ENCODE measurements around the gene SLC44A4.
"Not testable (repeated sequence)": the region's sequence is repeated elsewhere in the genome, so short reads cannot be mapped to it uniquely, and the experiment has no call there.

SLC44A4 gene

DNA sequence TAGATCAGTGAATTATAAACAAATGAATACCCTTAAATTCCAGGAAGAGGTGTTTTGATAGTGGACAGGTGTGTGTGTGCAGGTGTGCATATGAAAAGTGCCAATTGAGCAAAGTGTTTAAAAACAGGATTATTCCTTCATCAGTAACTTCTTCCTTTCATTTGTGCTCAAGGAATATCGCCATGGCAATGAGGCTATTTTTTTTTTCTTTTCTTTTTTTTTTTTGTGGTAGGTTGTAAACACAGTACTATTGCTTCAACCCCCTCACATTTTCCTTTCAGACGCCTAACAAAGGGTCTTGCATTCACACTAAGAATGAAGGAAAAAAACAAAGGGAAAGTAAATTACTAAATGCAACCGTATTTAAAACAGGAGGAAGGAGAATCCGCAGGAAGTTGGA lies 53.2 kb downstream of the SLC44A4 start:
- no peak for DNase-seq

DNA sequence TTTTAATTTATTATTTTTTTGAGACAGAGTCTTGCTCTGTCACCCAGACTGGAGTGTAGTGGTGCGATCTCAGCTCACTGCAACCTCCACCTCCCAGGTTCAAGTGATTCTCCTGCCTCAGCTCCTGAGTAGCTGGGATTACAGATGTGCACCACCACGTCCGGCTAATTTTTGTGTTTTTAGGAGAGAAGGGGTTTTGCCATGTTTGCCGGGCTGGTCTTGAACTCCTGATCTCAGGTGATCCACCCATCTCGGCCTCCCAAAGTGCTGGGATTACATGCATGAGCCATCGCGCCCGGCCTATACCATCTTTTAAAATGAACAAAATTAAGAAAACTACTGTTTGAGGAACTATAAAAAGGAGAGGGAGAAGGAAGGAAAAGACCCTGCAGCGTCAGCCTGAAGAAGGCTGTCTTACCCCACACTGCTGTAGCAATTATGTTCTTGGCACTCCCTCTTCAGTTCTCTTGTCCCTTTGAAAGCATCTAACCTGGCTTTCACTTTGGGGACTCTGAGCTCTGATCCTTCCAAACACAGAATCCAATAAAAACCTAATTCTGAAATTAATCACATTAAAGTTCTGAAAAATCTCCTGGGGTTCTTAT lies 55.1 kb downstream of the SLC44A4 start:
- peak; percentile 8 for DNase-seq

DNA sequence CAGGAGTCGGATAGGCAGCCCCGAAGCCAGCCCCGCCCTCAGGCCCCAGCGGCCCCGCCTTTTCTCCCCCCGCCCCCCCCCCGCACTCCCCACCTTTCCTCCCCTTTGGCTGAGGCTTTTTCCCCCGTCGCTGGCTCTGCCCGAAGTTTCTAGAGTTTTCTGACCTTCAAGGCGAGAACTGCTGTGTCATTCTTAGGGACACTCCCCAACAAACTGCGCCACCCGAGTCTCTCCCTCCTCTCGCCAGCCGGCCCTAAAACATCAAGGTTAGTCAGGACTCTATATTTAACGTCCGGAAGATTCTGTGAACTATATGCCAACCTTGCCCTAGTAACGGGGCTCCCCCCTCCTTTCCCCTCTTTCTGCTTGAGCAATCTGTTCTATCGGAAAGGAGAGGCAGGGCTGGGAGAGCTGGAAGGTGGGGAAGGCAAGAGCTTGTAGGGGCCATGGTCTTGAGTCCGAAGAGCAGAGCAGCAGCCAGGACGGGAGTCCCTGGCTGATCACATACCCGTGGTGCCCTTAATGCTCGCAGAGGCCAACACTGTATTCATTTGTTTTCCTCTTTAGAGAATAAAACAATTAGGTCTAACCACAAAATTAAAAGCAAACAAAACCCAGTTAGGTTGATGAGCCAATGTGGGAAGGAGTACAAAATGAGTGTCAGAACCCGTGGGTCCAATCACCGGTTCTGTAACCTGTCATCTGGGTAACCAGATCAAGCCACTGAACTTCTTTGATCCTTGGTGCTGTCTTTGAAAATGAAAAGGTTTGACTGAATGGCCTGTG lies 56.6 kb downstream of the SLC44A4 start:
- DNase-seq = peak; percentile 87

DNA sequence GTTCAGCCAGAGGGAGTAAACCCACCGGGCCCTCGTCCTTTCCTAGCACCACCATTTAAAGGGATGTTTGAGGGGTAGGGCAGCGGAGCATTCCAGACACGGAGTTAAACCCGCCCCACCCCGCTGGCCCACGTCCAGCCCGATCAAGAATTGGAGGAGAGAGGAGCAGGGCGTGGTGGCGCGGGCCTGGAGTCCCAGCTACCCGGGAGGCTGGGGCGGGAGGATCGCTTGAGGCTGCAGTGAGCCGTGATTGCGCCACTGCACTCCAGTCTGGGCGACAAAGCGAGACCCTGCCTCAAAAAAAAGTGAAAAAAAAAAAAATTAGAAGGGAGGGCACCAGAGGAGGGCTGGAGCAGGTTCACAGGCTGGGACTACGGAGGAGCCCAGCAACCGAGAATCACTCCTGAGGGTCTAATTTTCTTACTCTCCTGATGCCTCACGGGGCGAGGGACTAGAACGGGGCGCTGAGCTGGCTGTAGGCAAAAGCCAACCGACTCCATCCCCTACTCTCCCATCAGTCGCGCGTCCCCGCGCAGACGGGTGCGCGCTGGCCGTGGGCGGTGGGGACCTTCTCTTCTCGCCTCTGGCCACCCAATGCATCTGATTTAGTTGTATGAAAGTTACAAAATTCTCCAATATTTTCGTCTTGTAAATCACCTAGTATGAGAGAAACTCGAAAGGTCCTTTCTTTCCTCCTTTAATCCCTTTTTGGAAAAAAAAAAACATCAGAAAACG lies 57.3 kb downstream of the SLC44A4 start:
- DNase-seq = peak; percentile 80

DNA sequence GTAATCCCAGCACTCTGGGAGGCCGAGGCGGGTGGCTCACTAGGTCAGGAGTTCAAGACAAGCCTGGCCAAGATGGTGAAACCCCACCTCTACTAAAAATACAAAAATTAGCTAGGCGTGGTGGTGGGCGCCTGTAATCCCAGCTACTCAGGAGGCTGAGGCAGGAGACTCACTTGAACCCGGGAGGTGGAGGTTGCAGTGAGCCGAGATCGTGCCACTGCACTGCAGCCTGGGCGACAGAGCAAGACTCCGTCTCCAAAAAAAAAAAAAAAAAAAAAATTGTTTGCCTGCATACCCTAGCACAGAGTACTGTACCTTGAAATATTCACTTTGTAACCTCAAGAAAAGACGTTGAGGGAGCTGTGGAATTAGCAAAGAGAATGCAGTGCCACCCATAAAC lies 58.4 kb downstream of the SLC44A4 start:
- not testable (repeated sequence) for DNase-seq

DNA sequence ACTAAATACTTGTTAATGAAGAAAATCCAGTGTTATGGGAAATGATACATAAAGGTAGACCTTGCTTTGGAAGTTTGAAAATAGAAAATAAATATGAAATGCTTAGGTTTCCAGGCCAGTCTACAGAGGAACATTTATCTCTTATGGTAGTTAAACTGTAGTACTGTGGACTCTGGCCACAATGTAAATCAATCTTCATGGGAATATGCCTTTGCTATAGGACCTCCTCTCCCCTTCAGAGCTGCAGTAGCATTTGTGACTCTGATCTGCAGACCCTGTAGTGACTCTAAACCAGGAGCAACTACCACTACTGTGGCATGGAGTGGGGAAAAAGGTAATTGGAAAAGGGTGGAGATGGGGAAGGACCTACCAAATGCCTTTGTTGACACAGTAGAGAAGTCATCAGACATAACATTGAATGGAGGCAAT lies 58.9 kb downstream of the SLC44A4 start:
- no peak for DNase-seq

DNA sequence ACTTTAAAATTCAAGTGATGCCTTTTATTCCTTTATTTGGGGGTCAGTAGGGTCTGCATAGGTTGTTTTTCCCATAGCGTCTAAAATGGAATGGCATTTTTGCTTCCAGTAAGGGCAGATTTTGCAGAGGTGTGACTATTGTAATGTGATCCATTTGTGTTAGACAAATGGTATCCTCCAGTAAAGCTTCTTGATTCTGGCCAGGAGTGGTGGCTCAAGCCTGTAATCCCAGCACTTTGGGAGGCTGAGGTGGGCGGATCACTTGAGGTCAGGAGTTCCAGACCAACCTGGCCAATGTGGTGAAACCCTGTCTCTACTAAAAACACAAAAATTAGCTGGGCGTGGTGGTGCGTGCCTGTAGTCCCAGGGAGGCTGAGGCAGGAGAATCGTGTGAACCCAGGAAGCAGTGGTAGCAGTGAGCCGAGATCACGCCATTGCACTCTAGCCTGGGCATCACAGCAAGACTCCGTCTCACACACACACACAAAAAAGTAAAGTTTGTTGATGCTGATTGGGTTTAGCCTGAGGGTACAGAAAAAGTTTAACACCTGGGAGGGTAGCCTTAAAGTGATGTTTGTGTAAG lies 60.8 kb downstream of the SLC44A4 start:
- not testable (repeated sequence) for DNase-seq

DNA sequence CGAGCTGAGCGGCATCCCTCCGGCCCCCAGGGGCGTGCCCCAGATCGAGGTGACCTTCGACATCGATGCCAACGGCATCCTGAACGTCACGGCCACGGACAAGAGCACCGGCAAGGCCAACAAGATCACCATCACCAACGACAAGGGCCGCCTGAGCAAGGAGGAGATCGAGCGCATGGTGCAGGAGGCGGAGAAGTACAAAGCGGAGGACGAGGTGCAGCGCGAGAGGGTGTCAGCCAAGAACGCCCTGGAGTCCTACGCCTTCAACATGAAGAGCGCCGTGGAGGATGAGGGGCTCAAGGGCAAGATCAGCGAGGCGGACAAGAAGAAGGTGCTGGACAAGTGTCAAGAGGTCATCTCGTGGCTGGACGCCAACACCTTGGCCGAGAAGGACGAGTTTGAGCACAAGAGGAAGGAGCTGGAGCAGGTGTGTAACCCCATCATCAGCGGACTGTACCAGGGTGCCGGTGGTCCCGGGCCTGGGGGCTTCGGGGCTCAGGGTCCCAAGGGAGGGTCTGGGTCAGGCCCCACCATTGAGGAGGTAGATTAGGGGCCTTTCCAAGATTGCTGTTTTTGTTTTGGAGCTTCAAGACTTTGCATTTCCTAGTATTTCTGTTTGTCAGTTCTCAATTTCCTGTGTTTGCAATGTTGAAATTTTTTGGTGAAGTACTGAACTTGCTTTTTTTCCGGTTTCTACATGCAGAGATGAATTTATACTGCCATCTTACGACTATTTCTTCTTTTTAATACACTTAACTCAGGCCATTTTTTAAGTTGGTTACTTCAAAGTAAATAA lies 61.5 kb downstream of the SLC44A4 start:
- not testable (repeated sequence) for DNase-seq

DNA sequence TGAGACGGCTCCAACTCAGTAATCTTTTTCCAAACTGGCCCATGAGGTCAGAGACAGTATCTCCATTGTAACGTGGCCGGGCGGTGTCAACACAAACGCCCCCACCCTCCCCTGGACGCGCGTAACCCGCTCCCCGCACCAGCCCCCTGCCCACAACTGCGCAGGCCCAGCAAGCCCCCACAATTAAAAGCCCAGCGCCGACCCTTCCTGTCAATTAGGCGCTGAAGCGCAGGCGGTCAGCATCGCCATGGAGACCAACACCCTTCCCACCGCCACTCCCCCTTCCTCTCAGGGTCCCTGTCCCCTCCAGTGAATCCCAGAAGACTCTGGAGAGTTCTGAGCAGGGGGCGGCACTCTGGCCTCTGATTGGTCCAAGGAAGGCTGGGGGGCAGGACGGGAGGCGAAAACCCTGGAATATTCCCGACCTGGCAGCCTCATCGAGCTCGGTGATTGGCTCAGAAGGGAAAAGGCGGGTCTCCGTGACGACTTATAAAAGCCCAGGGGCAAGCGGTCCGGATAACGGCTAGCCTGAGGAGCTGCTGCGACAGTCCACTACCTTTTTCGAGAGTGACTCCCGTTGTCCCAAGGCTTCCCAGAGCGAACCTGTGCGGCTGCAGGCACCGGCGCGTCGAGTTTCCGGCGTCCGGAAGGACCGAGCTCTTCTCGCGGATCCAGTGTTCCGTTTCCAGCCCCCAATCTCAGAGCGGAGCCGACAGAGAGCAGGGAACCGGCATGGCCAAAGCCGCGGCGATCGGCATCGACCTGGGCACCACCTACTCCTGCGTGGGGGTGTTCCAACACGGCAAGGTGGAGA lies 63.6 kb downstream of the SLC44A4 start, which contains the start of the genes HSPA1A and HSPA1L:
Gene HSPA1A, plus strand, starts transcription at position 519 of the 814 bp plus-strand sequence. Its CDS starts 214 bp downstream, at position 733.
Gene HSPA1L, minus strand, starts transcription at position 259 of the 814 bp plus-strand sequence. CDS start 3,311 bp downstream, outside the sequence.
- peak; percentile 98 for DNase-seq

DNA sequence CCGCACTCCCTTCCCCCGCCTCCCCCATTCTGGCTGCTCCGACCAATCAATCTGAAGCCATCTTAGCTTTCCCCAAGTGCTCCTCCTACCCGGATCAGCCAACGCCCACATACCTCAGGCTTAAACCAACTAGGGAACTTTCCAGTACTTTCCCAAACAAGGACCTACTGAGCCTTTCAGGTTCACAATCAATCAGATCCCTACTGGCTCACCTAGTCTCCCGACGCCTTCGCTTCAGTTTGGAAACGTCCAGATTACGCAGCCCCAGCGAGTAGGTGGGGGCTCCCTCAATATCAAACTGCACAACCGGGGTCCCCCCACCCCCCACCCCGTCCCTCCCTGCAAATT lies 64.1 kb downstream of the SLC44A4 start:
- peak; percentile 98 for DNase-seq

DNA sequence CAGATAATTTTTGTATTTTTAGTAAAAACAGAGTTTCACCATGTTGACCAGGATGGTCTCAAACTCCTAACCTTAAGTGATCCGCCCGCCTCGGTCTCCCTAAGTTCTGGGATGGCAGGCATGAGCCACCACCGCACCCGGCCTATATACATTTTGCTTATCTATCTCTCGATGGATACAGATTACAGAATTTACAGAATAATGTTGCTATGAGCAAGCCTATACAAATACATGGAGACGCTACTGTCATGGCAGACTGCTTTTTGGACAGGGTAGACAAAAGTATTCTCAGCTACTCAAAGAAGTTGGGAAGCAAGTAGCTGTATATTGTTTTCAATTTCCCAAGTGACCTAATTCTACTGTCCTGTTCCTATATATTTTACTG lies 65.3 kb downstream of the SLC44A4 start:
- DNase-seq = peak; percentile 11

Data from left hindlimb (tissue), 1 donor.